HG02623 (cell line): ENCODE data around the gene HLA-DPB1.
"Not testable (repeated sequence)": the region's sequence is repeated elsewhere in the genome, so short reads cannot be mapped to it uniquely, and the experiment has no call there.

ENCODE experiments used
- ATAC-seq: cut with Tn5 transposase; IDR thresholded peaks from one replicate; pipeline ENCODE4 v1.9.1; 2021; ENCODE audit warnings: moderate library complexity; ENCODE audit not compliant: unreplicated experiment

Gene HLA-DPB1

DNA sequence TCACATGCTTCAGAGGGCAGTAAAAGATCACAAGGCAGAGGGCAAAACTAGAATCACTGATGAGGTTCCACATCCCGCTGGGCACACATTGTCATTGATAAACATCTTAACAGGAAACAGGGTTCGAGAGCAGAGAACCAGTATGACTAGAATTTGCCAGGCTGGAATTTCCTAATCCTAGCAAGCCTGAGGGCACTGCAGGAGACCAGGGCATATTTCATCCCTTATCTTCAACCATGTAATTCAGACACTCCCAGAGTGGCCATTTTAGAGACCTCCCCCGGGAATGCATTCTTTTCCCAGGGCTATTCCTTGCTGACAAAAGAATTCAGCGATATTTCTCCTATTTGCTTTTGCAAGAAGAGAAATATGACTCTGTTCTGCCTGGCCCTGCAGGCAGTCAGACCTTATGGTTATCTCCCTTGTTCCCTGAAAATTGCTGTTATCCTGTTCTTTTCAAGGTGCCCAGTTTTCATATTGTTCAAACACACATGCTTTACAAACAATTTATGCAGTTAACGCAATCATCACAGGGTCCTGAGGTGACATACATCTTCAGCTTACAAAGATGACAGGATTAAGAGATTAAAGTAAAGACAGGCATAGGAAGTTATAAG lies 25.4 kb downstream of the HLA-DPB1 start:
- ATAC-seq = not testable (repeated sequence)

DNA sequence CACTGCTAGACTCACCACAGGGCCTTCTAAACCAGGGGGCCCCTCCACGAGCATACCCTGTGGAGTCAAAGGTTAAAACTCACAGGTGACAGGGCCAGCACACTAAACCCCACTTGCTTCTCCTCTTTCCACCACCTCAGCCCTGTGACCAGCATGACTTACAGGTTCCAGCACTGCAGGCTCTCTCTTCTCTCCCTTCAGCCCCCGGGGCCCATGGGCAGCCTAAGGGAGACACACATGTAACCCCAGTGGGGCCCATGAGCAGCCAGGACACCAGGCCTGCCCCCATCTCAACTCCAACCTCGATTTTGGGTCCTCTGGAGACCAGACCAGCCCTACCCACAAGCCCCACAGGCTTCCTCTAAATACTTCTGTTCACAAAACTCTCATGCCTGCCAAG lies 28.0 kb downstream of the HLA-DPB1 start:
- no peak for ATAC-seq

DNA sequence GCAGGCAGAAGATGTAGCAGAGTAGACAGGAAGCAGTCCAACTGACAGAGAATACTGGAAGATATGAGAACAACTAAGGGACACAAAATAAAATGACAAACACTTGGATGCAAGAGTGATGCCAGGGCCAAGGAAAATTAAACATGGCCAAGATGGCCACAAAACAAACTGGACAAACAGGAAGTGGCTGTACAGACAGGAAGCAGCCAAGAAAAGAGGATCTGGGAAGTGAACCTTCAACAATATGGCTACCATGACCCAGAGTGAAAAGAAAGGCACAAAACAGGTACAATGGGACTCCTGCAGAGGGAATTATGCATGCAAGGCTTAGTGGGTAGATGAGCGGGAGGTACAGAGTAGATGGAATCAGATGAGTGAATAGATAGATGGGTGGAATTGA lies 29.1 kb downstream of the HLA-DPB1 start:
- no peak for ATAC-seq

DNA sequence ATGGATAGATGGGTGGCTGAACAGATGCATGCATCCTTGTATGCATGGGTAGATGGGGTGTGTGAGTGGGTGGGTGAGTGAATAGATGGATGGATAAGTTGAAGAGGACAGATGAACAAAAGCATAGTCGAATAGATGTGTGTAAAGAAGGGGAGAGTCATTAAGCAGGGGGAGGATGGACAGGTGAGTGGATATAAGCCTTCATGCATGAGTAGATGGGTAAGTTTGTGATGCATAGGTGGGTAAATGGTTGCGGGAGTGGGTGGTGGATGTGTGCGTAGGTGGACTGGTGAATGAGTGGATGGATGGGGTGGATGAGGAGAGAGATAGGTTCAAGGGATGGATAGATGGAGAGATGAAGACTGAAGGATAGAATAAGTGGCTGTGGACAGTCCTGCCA lies 29.6 kb downstream of the HLA-DPB1 start:
- ATAC-seq = no peak

DNA sequence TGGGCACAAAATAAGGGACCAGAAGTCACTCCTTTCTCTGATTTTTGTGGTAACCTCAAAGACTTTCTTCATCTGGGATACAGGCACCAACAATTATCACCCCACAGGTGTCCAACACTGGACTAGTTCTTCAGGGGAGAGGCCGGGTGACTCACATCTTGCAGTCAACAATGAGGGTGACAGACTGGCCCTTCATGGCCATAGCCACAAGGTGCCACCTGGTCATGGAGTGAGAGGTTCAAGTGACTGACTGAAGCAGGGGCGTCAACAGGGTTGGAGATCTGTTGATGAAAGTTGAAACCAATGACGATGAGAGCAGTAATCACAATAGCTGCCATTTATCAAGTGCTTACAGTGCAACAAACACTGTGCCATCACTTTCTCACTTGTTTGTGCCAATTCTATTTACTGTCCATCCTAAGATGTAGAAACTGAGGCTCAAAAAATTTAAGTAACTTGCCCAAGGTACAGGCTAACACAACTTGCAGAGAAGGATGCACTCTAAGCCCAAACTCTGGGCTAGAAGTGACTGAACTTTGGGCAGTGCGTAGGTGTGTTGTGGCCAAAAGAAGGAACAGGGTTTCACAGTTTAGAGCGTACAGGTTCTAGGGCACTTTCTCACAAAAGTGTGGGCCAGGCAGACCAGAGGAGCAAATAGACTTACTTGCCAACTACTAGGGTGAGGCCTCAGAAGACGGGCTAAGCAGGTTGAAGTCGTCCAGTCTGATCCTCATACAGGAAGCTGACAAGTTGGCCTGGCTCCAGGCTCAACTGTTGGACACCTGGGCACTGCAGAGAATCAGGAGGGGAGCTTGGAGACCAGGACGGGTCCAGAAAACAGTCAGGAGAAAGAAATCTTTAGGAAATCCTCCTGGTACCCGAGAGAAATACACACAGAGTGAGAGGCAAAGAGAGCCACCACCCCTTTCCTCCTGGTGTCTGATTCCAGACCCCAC lies 30.4 kb downstream of the HLA-DPB1 start:
- no peak for ATAC-seq

DNA sequence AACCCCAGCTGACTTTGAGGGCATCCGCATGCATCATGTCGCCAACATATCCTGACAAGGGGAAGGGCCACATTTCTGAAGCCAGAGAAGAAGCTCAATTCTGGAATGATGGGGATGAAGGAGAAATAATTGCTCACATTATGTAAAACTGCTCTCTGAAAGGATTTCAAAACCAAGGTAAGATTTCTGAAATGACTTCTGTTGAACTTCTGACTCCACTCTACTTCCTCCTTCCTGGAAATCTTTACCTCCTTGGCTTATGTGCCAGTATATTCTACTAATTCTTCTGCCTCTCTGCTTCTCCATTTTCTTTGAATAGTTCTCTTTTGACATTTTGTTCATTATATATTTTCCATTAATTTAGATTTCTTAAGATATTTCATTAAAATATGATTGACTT lies 31.9 kb downstream of the HLA-DPB1 start:
- no peak for ATAC-seq

DNA sequence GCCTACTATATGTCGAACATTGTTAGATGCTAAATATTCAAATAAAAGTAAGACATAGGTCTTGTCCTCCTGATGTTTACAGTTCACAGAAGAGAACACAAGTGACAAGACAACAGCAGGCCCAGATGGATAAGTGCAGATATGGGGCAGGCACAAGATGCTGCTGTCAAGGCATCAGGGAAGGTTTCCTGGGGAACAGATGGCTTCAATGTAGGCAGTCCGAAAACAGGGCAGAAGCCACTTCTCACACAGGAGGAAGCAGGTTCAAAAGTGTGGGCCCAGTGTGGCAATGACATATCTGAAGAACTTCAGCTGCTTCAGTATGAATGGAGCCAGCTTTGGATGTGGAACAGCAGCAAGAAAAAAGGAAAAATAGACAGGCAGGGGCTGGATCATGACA lies 32.5 kb downstream of the HLA-DPB1 start:
- ATAC-seq = no peak

DNA sequence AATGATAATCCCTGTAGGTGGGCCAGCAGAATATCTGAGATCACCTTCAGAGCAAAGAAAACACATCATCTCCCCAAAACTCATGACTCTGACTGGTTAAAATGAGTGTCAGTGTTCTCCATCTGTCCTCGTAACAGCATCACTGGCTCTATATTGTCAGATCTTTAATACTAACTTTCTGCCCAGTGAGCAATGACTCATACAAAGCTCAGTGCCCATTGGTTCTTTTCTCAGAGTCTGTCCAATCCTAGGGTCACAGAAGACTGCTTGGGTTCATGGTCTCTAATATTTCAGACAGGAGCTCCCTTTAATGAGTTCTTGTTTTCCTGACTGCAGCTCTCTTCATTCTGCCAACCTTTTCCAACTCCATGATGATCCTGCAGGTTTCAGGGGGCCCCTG lies 36.4 kb downstream of the HLA-DPB1 start:
- ATAC-seq = no peak

DNA sequence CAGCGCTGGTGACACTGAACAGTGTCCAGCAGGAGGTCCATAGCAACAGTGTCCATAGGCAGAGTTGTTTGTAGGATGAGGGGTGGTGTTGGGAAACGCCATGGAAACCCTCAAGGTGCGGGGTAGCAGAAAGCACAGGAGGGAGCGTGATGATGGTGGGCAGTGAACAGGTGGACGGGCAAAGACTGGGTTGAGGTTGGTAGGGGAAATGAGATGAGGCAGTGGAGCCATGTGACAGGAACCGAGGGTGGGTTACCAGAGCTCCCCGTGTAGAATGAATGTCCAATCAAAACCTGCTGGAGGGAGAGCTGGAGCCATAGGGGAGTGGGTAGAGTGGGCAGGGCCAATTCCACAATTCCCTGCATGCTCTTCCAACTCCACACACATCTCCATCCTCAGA lies 38.0 kb downstream of the HLA-DPB1 start:
- ATAC-seq = no peak

DNA sequence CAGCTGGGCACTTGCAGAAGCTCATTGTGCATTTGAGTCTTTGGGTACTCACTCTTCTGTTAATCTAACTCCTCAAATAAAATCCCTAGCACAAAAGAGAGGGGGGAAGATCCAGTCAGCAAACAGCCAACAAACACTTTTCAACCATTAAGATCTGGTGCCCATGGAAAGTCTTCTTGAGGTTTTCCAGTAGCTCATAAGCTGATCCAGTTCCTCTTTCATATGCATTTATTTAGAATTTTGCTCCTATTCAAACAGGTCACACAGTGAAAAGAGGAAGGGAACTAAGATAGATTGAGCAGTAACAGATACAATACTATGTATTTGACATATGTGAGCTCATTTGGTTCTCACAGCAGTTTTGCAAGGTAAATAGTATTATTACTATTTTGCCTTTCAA lies 38.6 kb downstream of the HLA-DPB1 start:
- no peak for ATAC-seq

DNA sequence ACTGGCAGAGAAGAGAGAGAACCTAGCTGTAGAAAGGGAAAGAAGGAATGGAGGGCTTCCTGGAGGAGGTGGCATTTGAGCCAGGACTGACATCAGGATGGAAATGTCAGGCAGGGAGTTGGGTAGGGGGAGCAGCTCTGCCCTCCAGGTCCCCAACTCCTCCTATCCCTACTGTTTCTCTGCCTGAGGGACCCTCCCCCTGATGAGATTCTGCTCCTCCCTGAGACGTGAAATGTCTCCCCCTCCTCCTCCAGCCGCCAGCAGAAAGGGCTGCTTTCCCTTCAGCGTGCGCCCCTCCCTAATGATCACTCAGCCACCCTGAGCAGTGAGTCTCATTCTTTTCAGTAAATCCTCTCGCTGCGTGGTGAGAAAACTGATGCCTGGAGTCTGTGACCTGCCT lies 40.6 kb downstream of the HLA-DPB1 start:
- no peak for ATAC-seq

DNA sequence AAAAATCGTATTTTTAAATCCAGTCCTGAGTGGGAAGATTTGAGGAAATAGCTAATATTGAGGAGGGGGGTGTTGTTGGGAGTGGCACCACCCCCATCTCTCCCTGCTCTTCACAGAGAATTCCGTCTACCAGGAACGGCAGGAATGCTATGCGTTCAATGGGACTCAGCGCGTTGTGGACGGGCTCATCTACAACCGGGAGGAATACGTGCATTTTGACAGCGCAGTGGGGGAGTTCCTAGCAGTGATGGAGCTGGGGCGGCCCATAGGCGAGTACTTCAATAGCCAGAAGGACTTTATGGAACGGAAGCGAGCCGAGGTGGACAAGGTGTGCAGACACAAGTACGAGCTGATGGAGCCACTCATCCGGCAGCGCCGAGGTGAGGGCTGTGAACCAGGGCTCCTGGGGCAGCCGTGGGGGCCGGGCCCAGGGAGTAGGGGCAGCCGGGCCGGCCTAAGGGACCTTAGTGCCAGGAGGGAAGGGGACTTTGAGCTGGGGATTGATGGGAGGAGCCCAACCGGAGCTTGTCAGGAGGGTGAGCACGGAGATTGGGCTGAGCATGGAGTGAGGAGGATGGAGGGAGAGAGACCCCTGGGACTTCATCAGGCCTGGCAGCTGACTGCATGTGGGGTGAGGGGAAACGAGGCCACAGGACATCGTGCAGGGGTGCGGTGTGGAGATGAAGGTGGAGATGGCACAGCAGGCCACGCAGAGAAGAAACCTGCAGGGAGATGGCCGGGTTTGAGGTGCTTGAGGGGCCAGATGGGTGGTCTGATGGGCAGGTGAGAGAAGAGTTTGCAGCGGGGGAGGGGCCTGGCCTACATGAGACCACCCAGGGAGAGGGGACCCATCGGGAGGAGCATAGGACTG lies 41.3 kb downstream of the HLA-DPB1 start:
- no peak for ATAC-seq

DNA sequence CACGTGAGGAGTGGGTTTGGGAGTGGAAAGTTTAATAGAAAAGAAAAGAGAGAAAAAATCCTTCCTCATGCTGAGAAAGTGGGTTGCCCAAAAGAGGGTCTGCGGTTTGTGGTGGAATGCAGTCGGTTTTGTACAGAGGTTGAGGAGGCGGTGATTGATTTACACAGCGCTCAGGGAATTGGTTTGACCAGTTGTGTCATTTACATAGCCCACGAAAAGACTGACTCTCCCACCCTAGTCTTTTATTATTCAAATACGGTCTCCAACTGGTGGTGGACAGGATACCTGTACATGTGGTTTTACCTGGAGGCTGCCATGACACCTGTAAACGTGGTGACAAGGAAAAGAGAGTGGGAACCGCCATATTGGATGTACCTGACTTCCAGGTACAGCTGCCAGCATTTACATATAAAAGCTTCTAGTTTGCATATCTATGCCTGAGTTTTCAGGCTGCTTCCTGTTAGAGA lies 42.1 kb downstream of the HLA-DPB1 start:
- no peak for ATAC-seq

DNA sequence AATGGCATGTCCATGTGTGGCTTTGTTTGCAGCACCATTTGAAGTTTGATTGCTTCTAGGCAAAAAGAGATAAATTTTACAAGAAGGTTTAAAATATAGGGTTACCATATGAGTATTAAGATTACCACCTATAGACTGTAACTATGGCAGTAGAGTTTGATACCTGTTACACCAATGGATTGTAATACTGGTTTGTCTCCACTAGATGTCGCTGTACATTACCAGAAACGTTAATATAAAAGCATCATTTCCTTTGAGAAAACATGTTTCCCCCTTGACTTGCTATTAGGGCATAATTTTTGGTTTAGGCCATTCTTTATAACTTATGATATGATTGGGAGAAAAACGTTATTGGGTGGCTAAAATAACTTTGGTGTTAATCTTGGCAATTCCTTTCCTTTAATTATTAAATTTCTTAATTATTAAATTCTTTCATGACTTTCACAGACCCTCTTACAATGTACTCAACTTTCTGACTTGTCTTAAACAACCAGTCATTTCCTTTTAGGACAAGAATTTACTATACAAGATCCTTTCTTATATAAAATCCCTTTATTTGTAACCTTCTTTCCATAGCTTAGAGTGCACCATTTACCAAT lies 42.8 kb downstream of the HLA-DPB1 start:
- no peak for ATAC-seq

DNA sequence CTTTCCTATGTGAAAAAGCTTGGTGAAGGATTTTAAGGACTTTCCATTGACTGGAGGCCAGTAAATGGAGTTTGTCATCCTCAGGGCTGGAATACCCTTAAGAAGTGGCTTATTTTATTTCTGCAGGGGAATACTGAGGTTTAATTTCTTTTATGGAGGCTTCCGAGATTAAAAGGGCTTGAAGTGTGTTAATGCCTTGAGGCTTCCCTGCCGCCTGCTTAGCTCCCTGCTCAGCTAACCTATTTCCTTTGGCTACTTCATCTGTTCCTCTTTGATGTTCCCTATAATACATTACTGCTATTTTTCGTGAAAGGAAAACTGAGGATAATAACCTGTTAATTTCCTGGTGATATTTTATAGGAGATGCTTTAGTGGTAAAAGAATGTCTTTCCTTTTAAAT lies 44.2 kb downstream of the HLA-DPB1 start:
- ATAC-seq = no peak

DNA sequence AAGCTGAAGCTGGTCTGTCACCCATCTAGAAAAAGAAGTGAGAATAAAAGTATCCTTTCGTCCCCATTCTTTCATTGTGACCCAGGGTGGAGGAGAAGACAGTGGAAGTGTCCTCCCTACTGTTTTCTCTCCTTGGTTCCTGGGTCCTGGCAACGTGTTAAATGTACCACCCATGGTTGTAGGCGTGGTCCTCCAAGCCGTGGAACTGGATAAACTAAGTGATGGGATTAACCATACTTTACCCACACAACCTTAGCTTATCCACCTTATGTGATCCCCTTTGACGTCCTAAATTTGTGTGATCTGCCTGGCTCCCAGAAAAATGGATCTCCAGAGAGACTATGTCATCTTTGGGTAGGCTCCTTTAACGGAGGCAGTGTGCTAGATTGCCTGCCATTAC lies 47.4 kb downstream of the HLA-DPB1 start:
- ATAC-seq = no peak

DNA sequence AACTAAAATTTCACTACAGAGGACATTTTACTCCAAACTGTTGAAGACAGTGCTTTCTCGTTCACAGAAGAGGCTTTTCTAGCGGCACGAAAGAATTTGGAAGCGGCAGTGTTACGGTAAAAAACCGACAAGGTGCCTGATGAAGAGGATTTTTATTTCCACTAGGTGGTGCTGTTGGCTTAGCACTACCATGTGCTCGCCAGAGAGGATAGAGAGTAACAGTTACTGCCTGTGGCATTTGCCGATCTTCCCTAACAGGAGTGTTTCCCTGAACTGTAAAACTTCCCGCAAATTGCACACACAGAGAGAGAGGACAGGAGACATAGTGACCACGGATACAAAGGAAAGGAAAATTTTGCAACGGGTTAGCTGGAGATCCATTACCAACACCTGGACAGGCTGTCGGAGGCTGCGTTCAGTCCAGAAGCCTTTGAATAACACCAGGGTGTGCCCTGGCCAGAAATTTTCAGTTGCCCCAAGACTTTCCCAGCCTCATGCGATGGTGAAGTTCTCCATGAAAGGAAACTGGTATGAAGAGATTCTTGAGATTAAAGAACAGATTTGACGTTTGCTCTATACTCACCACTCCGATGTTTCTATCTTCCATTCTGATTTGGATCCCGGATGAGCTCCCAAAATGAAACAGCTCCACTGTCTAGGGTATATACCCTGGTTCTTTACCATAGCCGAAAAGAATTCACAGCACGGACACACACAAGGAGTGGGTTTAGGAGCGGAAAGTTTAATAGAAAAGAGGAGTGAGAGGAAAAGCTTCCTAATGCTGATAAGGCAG lies 48.1 kb downstream of the HLA-DPB1 start:
- ATAC-seq = no peak

DNA sequence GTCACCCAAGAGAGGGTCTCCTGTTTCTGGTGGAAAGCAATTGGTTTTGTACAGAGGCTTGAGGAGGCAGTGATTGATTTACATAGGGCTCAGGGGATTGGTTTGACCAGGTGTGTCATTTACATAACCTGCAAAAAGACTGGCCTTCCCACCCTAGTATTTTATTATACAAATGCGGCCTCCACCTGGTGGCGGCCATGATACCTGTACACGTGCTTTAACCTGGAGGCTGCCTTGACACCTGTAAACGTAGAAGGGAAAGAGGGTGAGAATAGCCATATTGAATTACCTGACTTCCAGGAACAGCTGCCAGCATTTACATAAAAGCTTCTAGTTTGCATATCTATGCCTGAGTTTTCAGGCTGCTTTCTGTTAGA lies 48.7 kb downstream of the HLA-DPB1 start:
- ATAC-seq = no peak

DNA sequence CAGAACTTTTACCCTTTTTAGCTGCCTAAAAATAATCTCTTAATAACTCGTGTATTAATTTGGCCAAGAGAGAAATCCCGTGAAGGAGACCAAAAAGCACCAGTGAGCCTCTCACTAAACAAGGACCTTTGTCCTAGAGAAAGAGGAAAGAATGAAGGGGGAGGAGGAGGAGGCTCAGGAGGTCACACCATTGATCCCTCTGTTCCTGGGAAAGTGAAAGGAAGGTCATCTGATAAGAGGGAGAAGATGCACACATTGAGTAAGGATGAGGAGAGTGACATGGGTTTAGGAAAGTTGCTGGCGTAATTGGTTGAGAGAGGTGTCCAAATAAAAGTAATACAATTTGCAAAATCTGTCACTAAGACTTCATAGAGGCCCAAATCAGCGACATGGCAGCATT lies 49.2 kb downstream of the HLA-DPB1 start:
- ATAC-seq = no peak

DNA sequence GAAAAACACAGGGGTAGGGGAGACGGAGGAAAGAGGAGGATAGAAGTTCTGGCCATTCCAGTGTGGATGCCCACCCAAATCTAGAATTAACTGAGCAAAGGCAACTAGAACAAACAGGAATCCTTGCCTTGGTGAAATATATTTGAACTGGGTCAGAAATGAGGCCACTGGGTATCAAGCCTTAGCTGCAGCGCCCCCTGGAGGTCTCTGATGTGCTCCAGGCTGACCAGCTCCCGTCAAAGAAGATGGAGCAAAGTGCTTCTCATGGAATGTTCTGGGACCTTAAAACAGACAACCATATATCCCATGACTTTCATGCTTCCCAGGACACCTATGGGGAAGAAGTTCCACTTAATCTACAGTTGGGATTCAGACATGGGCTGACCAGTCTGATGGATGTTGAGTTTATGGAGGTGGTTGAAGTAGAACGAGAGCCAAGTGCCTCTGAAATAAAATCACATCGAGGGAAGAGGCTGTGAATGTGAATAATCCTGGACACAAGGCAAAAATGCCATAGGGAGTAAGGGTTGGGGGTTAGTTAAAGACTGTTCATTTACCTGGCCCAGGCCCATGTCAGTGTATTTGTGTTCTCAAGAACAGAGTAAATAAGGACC lies 50.4 kb downstream of the HLA-DPB1 start:
- no peak for ATAC-seq
